Gastroesophageal sphincter (tissue), 3 donors: ENCODE measurements around the gene CNBP.
"Not testable (repeated sequence)": the region's sequence is repeated elsewhere in the genome, so short reads cannot be mapped to it uniquely, and the experiment has no call there.

Source experiments
- EP300 ChIP-seq: sonication (generic); formaldehyde crosslinking; IDR thresholded peaks from one replicate; pipeline ENCODE4 v1.6.1; 2017; ENCODE audit warnings: antibody characterized with exemption, mild to moderate bottlenecking
- POLR2A ChIP-seq, 2 donors: fragments of 450-650 bp; IDR thresholded peaks; one replicate each; pipeline ENCODE4 v1.6.1; 2017; ENCODE audit warnings: antibody characterized with exemption in 2 of 2, mild to moderate bottlenecking in 2 of 2, moderate library complexity in 1 of 2
- TF ChIP-seq, protein P1 (sequence below), 4 experiments: fragments of 200-600 bp in 2 of 4; fragments of 450-650 bp in 2 of 4; sonication (generic) in 1 of 4; IDR thresholded peaks; one replicate each; pipeline ENCODE4 v1.5.1; 2017 to 2019; ENCODE audit warnings: antibody characterized with exemption in 4 of 4, mild to moderate bottlenecking in 2 of 4, moderate library complexity in 2 of 4

DNA sequence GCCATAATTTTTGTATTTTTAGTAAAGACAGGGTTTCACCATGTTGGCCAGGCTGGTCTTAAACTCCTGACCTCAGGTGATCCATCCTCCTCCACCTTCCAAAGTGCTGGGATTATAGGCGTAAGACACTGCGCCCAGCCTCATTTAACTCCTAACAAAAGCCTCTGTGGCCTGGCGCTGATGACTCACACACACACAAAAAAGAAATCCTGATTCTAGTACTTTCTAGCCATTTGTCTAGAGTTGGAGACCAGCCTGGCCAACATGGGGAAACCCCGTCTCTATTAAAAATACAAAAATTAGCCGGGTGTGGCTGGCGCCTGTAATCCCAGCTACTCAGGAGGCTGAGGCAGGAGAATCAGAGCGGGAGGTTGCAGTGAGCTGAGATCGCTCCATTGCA is 6.1 kb upstream of the CNBP start:
- TF ChIP-seq, protein P1, sequence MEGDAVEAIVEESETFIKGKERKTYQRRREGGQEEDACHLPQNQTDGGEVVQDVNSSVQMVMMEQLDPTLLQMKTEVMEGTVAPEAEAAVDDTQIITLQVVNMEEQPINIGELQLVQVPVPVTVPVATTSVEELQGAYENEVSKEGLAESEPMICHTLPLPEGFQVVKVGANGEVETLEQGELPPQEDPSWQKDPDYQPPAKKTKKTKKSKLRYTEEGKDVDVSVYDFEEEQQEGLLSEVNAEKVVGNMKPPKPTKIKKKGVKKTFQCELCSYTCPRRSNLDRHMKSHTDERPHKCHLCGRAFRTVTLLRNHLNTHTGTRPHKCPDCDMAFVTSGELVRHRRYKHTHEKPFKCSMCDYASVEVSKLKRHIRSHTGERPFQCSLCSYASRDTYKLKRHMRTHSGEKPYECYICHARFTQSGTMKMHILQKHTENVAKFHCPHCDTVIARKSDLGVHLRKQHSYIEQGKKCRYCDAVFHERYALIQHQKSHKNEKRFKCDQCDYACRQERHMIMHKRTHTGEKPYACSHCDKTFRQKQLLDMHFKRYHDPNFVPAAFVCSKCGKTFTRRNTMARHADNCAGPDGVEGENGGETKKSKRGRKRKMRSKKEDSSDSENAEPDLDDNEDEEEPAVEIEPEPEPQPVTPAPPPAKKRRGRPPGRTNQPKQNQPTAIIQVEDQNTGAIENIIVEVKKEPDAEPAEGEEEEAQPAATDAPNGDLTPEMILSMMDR (IDR thresholded peaks at IDR 0.05) = not testable (repeated sequence)
- not testable (repeated sequence) for TF ChIP-seq POLR2A (IDR thresholded peaks at IDR 0.05); EP300
